ENCODE measurements around the gene CHEK2.
"Not testable (repeated sequence)": the region's sequence is repeated elsewhere in the genome, so short reads cannot be mapped to it uniquely, and the experiment has no call there.

CHEK2 gene

GRCh38 chr22:28773461-28773867, 31.8 kb upstream of the CHEK2 start:
- H3K27ac ChIP-seq, result peak overlapping the region; percentile 93
- TF ChIP-seq CTCF (conservative IDR thresholded peaks at IDR 0.05) (no peak), ZFX (IDR thresholded peaks at IDR 0.05) (no peak)

GRCh38 chr22:28772633-28773460, 31.2 kb upstream of the CHEK2 start, which contains the start of gene CCDC117:
CCDC117 (plus strand) TSS chr22:28772695; CDS start chr22:28772850, 155 bp downstream.
- H3K27ac ChIP-seq, result peak within 1 kb of the TSS; percentile 93
- TF ChIP-seq CTCF (conservative IDR thresholded peaks at IDR 0.05), result peak; percentile 86
- peak; percentile 98 for TF ChIP-seq ZFX (IDR thresholded peaks at IDR 0.05)

- TF ChIP-seq CTCF (conservative IDR thresholded peaks at IDR 0.05) (no peak), ZFX (IDR thresholded peaks at IDR 0.05) (no peak)
Observed at GRCh38 chr22:28771195-28771791, 29.7 kb upstream of the CHEK2 start.

GRCh38 chr22:28769394-28770085, 27.9 kb upstream of the CHEK2 start:
- no peak for TF ChIP-seq ZFX (IDR thresholded peaks at IDR 0.05)
- no peak for TF ChIP-seq CTCF (conservative IDR thresholded peaks at IDR 0.05)
- H3K27ac ChIP-seq, result no peak overlapping the region

More at GRCh38 chr22:28771195-28771791, 29.7 kb upstream of the CHEK2 start:
- no peak overlapping the region for H3K27ac ChIP-seq

- H3K27ac ChIP-seq, result no peak overlapping the region
- TF ChIP-seq CTCF (conservative IDR thresholded peaks at IDR 0.05) (no peak), ZFX (IDR thresholded peaks at IDR 0.05) (no peak)
Observed at GRCh38 chr22:28768701-28769393, 27.2 kb upstream of the CHEK2 start.

- H3K27ac ChIP-seq, result no peak overlapping the region
- TF ChIP-seq CTCF (conservative IDR thresholded peaks at IDR 0.05) (no peak), ZFX (IDR thresholded peaks at IDR 0.05) (no peak)
Observed at GRCh38 chr22:28766628-28767027, 25.0 kb upstream of the CHEK2 start.

GRCh38 chr22:28762000-28762399, 20.4 kb upstream of the CHEK2 start:
- not testable (repeated sequence) for H3K27ac ChIP-seq

Measured in C4-2B (cell line).